ENCODE data around the gene FOSB. TPM values are rescaled to one million over a fixed set of nuclear protein-coding genes. Genes with fewer than 3 reads are reported as not detected.

The FOSB gene
- total RNA-seq, 4 donors from 2014 or later = 2.2 to 25.2 (median 6.9) TPM

DNA sequence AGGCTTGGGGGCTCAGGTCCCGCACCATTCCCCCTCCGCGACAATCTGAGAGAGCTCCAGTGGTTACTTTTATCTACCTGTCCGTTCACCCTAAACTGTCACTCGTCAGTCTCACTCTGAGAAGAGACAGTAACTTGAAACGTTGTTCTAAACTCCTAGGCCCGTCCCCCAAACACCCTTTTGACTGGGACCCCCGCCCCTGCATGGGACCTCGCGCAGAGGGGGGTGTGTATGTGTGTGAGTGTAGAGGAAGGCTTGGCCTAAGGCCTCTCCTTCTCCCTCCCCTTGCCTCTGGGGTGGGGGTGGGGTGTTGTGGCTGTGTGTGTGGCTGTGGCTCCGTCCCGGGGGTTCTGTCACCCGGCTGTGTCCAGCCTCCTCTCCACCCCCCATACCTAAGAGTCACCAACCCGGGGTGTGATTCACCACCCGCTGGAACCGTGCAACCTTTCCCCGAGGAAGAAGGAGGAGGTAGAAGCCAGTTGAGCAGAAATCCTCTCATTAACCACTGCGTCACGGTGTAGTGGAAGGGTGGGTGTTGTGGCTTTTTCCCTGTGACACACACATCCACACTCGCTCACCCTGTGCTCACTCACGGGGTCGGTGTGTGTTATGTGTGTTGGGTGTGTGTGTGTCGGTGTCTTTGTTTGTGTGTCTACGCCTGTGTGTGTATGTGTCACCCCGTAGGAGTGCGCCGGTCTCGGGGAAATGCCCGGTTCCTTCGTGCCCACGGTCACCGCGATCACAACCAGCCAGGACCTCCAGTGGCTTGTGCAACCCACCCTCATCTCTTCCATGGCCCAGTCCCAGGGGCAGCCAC, 2.4 kb downstream of the FOSB start:
- peak overlapping the region; percentile 90 to 97 (median 94) for H3K27ac ChIP-seq (replicated peaks in 1 of 4)
- DNase-seq (ENCODE audit: extremely low spot score) = no peak
- H3K36me3 ChIP-seq = no peaks in the 10 kb centered on the region
- TF ChIP-seq POLR2AphosphoS5 (IDR thresholded peaks at IDR 0.05) (no peak), EP300 (IDR thresholded peaks at IDR 0.05) (no peak), POLR2A (IDR thresholded peaks at IDR 0.05; ENCODE audit: low read depth) (no peak)
- TF ChIP-seq, protein P1, sequence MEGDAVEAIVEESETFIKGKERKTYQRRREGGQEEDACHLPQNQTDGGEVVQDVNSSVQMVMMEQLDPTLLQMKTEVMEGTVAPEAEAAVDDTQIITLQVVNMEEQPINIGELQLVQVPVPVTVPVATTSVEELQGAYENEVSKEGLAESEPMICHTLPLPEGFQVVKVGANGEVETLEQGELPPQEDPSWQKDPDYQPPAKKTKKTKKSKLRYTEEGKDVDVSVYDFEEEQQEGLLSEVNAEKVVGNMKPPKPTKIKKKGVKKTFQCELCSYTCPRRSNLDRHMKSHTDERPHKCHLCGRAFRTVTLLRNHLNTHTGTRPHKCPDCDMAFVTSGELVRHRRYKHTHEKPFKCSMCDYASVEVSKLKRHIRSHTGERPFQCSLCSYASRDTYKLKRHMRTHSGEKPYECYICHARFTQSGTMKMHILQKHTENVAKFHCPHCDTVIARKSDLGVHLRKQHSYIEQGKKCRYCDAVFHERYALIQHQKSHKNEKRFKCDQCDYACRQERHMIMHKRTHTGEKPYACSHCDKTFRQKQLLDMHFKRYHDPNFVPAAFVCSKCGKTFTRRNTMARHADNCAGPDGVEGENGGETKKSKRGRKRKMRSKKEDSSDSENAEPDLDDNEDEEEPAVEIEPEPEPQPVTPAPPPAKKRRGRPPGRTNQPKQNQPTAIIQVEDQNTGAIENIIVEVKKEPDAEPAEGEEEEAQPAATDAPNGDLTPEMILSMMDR (IDR thresholded peaks at IDR 0.05) = no peak
- peaks cover 0 to 5% (median 0%) of the 10 kb centered on the region in 4 donors for H3K27me3 ChIP-seq
- H3K4me1 ChIP-seq = peaks cover 34 to 37% (median 35%) of the 10 kb centered on the region in 4 donors
- no peaks in the 10 kb centered on the region for H3K9me3 ChIP-seq
- 51% methylated on average over 19 of the region's 33 CpGs for WGBS
- intact Hi-C loops (cut with DNase I) = no loop called here
- peak overlapping the region; percentile 62 to 75 (median 70) for H3K4me3 ChIP-seq

DNA sequence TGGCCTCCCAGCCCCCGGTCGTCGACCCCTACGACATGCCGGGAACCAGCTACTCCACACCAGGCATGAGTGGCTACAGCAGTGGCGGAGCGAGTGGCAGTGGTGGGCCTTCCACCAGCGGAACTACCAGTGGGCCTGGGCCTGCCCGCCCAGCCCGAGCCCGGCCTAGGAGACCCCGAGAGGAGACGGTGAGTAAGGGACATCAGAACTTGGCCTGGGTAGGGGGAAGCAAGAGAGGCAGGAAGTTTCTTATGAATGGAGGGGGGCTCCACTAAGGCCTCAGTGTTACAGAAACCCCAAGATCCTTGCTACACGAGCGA, 2.9 kb downstream of the FOSB start:
- Histone ChIP-seq H3K4me3 (peak overlapping the region in 1 of 4 donors; percentile 75), H3K36me3 (no peaks in the 10 kb centered on the region), H3K9me3 (no peaks in the 10 kb centered on the region), H3K4me1 (peaks cover 34 to 37% (median 35%) of the 10 kb centered on the region in 4 donors), H3K27ac (replicated peaks in 1 of 4) (peak overlapping the region in 2 of 4 donors; percentile 90 to 97), H3K27me3 (peaks cover 0 to 5% (median 0%) of the 10 kb centered on the region in 4 donors)
- 86% methylated on average over 9 of the region's 15 CpGs for WGBS
- no peak for DNase-seq (ENCODE audit: extremely low spot score)
- intact Hi-C loops (cut with DNase I) = no loop called here
- TF ChIP-seq POLR2A (IDR thresholded peaks at IDR 0.05; ENCODE audit: low read depth) (no peak), POLR2AphosphoS5 (IDR thresholded peaks at IDR 0.05) (no peak), EP300 (IDR thresholded peaks at IDR 0.05) (no peak)
- TF ChIP-seq, protein P1 (IDR thresholded peaks at IDR 0.05) = no peak

DNA sequence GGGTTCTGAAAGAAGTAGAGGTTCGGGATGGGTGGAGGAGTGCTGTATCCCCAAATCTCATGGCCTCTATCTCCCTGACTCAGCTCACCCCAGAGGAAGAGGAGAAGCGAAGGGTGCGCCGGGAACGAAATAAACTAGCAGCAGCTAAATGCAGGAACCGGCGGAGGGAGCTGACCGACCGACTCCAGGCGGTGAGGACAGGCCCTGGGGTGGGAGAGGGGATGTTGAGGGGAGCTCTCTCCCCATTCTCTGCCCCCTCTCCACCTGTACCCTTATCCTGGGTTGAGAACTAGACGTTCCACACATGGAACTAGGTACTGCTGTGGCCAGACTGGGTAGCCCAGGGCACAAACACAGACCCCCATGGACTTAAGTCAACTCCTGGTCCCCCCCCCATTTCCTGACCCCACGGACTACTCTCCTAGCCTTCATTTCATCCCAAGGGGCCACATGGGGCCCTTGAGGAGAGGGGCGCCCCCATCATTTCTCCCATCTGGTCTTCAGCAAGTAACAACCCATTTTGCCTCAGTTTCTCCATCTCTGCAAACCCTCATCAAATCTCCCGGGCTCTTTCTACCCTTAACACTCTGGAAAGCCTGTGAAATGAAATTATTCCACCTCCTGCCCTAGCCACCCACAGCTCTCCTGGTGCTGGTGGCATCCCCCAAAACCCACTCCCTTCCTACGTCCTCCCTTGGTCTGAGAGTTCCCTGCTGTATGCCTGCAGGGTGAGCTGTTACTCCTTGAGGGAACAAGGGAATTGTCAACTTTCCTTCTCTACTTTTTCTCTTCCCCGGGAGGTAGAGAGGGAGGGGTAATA, 3.5 kb downstream of the FOSB start:
- H3K4me1 ChIP-seq = peaks cover 34 to 37% (median 35%) of the 10 kb centered on the region in 4 donors
- peaks cover 0 to 5% (median 0%) of the 10 kb centered on the region in 4 donors for H3K27me3 ChIP-seq
- H3K9me3 ChIP-seq = no peaks in the 10 kb centered on the region
- 90% methylated on average over 16 of the region's 16 CpGs for WGBS
- no peak for DNase-seq (ENCODE audit: extremely low spot score)
- no peak overlapping the region for H3K4me3 ChIP-seq
- intact Hi-C loops (cut with DNase I) = no loop called here
- H3K36me3 ChIP-seq = no peaks in the 10 kb centered on the region
- TF ChIP-seq POLR2AphosphoS5 (IDR thresholded peaks at IDR 0.05) = no peak
- TF ChIP-seq EP300 (IDR thresholded peaks at IDR 0.05) = no peak
- no peak for TF ChIP-seq POLR2A (IDR thresholded peaks at IDR 0.05; ENCODE audit: low read depth)
- TF ChIP-seq, protein P1 (IDR thresholded peaks at IDR 0.05) = no peak
- H3K27ac ChIP-seq (replicated peaks in 1 of 4) = no peak overlapping the region

DNA sequence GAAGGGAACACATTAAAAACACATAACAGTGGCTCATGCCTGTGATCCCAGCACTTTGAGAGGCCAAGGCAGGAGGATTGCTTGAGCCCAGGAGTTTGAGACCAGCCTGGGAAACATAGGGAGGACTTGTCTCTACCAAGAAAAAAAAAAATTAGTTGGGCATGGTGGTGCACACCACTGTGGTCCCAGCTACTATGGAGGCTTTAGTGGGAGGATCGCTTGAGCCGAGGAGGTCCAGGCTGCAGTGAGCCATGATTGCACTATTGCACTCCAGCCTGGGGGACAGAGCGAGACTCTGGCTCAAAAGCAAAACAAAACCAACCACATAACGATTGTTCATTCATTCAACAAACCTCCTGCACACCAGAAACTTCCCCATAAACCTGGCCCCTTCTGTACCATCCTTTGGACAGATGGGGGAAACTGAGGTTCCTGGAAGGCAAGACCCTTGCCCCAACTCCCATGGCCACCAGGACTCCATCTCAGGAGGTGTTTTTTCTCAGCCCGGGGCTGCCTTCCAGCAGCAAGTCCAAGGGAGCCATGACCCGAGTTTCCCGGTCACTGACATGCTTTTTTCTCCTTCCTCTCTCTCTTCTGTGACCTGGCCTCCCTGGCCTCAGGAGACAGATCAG, 4.3 kb downstream of the FOSB start:
- Histone ChIP-seq H3K27ac (replicated peaks in 1 of 4) (no peak overlapping the region), H3K4me1 (peaks cover 31 to 34% (median 32%) of the 10 kb centered on the region in 4 donors), H3K9me3 (no peaks in the 10 kb centered on the region), H3K4me3 (no peak overlapping the region), H3K36me3 (no peaks in the 10 kb centered on the region), H3K27me3 (peaks cover 0 to 5% (median 0%) of the 10 kb centered on the region in 4 donors)
- no peak for TF ChIP-seq POLR2AphosphoS5 (IDR thresholded peaks at IDR 0.05)
- TF ChIP-seq, protein P1 (IDR thresholded peaks at IDR 0.05) = no peak
- TF ChIP-seq POLR2A (IDR thresholded peaks at IDR 0.05; ENCODE audit: low read depth) = no peak
- TF ChIP-seq EP300 (IDR thresholded peaks at IDR 0.05) = no peak
- intact Hi-C loops (cut with DNase I) = no loop called here
- 72% methylated on average over 7 of the region's 7 CpGs for WGBS
- no peak for DNase-seq (ENCODE audit: extremely low spot score)

Data from esophagus muscularis mucosa (tissue), 4 donors.